GM19043 (cell line): ENCODE results near the gene HES1.
"Not testable (repeated sequence)": the region's sequence is repeated elsewhere in the genome, so short reads cannot be mapped to it uniquely, and the experiment has no call there.

Experiments
- ATAC-seq: cut with Tn5 transposase; IDR thresholded peaks from one replicate; pipeline ENCODE4 v1.9.1; 2021; ENCODE audit warnings: low read depth; ENCODE audit not compliant: unreplicated experiment

HES1 gene, protein sequence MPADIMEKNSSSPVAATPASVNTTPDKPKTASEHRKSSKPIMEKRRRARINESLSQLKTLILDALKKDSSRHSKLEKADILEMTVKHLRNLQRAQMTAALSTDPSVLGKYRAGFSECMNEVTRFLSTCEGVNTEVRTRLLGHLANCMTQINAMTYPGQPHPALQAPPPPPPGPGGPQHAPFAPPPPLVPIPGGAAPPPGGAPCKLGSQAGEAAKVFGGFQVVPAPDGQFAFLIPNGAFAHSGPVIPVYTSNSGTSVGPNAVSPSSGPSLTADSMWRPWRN

DNA sequence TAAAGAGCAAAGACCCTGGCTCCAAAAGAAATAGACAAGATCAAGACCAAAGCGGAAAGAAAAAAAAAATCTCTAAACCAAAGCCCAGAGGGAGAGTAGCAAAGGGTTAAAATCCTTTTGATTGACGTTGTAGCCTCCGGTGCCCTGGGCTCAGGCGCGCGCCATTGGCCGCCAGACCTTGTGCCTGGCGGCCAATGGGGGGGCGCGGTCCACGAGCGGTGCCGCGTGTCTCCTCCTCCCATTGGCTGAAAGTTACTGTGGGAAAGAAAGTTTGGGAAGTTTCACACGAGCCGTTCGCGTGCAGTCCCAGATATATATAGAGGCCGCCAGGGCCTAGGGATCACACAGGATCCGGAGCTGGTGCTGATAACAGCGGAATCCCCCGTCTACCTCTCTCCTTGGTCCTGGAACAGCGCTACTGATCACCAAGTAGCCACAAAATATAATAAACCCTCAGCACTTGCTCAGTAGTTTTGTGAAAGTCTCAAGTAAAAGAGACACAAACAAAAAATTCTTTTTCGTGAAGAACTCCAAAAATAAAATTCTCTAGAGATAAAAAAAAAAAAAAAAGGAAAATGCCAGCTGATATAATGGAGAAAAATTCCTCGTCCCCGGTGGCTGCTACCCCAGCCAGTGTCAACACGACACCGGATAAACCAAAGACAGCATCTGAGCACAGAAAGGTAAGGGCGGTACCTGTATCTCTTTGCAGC, at the start of gene HES1:
TSS of gene HES1 (plus strand) at position 343 of the 713 bp plus-strand sequence. CDS start at position 576, 233 bp downstream.
- ATAC-seq, result no peak

DNA sequence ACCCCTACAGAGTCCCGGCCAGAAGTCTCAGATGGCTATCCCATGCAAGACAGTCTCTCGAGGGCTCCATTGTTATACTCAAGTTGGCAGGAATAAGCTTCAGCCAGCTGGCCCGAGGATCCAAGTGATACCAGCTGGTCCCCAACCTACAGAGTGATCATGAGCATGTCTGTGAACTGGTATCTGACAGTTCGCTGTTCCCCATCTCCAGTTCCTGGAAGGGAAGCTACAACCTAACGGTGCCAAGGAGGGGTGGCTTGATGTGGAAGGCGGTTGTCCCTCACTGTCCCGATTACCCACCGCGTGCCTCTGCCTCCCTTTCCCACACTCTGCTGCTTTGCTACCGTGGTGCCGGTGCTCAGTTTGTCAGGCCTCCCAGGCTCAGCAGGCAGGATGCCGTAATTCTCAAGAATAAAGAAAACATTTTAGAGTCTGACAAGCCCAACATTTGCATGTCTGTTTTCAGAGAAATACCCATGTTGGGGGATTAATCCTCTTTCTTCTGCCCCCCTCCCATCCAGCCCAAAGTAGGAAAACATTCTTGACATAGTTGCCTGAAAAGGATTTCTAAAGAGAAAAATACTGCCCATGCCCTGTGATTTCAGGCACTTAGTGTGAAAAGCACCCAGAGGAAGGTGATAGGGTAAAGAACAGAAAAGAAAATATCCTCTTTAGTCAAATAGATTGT, 49.4 kb upstream of the HES1 start:
- no peak for ATAC-seq

DNA sequence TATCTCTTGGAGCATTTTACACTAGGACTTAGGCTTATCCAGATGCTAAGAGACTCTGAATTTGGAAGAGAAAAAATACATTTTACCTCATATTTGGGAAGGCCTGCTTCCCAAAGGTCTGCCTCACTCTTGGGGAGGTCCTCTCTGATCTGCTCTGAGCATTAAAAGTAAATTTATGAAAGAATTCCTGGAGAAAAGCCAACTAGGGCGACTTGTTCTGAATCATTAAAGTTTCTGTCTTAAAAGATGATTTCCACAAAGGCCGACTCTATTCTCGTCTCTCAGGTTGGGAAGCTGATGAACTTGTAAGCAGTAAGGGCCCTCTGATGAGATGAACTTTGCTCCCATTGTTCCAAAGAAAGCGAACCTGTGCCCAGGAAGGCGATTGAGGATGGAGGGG, 48.7 kb upstream of the HES1 start:
- no peak for ATAC-seq

DNA sequence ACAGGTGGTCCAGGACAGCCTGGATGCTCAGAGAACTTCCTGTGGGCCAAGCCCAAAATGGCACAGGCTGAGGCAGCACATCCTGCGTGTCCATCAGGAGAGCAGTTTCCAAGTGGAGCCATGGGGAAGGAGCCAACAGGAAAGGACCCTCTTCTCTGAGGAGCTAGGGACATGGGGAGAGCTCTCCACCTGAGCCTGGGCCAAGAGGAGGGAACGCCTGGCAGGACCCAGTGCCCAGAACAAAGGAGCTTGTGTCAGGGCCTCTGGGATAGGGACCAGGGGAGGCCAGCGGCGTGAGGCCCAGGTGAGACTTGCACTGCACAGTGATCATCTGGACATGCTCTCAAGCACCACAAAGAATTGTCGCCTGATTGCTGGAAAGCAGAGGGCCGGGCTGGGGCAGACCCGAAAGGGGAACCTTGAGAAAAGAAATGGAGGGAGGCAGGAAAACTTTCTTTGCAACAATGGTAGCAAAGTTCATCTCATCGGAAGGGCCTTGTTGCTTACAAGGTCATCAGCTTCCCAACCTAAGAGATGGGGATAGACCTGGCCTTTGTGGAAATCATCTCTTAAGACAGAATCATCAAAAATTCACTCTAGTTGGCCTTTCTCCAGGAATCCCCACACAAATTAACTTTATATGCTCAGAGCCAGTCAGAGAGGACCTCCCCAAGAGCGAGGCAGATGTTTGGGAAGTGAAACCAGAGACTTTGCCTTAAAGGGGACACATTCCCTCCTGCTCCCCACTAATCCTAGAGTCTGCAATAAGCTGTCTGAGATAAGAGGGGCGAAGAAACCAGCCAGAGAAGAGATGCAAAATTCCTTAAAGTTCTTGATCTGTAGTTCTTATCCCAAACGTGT, 47.7 kb upstream of the HES1 start:
- no peak for ATAC-seq

DNA sequence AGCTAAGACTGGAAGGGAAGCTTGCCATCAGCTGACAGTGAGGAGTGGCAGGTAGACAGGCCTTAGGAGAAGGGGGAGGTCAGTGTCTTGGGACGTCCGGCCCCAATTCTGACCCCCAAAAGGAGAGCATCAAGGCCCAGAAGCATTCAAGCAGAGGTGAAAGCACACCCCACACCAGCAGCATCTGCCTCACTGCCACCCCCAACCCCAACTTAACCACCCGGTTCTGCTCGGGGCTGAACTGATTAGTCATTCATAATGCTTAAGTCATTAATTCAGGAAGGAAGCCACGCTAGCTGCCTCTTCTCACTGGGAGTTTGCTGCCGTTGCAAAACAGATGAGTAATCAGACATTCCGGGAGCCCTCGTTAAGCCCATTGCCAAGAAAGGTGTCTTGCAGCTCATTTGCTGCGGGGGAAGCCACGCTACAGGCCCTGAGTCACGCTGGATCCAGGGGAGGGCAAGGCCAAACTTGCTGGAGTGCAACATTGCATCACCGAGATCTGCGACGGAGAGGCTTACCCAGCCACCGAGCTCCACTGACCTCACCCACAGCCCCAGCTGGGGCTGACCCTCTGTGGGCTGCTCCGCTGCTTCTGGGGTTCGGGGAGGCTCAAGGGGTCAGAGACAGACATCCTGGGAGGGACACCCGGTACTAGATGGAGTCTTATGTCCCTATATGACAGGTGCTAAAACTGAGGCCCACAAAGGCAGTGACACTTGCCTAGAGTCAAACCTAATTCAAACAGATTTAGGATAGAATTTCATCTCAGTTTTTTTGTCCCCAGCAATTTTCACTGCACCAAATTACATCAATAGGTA, 46.4 kb upstream of the HES1 start:
- peak; percentile 71 for ATAC-seq

DNA sequence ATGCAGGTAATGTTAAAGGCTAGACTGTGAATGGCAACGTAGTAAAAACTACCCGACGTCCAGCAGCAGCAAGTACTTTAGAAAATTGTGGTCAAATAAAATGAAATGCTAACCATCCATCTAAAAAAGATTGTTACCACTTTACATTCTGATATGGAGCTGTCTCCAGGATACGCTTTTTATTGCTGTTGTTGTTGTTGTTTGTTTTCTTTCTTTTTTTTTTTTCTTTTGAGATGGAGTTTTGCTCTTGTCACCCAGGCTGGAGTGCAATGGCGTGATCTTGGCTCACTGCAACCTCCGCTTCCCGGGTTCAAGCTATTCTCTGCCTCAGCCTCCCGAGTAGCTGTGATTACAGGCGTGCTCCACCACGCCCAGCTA, 45.8 kb upstream of the HES1 start:
- ATAC-seq, result not testable (repeated sequence)

DNA sequence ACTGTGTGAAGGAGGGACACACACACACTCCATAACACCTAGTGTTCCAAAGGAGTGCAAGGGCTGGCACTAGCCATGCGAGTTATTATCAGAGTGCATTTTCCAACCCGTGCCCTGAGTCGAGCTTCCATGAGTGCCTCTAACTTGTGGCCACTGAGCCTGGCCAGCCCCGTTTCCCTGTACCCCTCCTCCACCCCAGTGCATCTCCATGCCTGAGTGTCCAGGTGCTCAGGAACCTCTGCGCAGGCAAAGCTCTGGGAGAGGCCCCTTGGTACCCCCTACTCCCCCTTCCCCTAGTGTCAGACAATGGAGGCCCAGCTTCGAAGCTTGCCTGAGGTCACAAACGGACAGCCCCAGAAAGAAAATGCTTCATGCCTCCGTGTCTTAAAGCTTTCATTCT, 45.2 kb upstream of the HES1 start:
- no peak for ATAC-seq

DNA sequence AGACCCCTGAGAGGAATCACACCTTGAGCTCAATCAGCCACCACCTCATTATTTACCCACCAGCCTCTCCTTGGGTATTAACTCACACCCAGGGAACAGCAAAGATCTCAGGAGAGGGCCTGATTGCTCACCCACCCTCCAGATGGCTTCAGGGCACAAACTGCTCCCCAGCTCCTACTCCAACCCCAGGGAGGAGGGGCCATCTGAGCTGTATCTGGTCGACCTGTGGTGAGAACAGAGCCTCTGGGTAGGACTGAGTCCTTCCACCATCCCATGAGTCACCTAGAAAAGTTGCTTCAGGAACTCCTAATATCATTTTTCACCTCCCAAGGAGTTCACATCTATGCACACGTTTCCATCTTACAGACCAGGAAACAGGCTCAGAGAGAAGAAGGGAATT, 44.8 kb upstream of the HES1 start:
- ATAC-seq, result no peak

DNA sequence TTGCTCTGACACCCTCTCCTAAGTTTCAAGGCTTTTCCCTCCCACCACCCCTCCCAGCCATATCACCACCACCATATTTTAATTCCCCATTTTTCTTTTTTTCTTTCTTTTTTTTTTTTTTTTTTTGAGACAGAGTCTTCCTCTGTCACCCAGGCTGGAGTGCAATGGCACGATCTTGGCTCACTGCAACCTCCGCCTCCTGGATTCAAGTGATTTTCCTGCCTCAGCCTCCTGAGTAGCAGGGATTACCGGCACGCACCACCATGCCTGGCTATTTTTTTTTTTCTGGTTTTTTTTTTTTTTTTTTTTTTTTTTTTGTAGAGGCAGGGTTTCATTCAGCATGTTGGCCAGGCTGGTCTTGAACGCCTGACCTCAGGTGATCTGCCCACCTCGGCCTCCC, 44.1 kb upstream of the HES1 start:
- not testable (repeated sequence) for ATAC-seq

DNA sequence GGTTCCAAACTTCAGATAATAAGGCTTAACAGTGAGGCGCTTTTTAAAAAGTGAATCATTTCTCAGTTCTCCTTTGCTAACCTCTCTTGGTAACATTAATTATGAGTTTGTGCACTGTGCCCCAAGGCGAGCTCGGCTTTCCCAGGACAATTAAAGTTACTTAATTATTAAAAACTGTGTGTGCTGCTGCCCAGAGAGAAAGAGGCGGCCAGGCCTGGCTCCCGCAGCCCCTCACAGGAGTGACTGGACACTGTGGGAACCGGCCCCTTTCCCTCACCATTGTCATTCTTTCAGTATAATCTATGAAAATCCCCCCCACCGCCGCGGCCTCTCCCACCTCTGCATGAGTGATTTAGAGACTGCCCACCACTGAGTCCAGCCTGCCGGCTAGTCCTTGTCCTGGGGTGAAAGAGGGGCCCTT, 43.1 kb upstream of the HES1 start:
- no peak for ATAC-seq

DNA sequence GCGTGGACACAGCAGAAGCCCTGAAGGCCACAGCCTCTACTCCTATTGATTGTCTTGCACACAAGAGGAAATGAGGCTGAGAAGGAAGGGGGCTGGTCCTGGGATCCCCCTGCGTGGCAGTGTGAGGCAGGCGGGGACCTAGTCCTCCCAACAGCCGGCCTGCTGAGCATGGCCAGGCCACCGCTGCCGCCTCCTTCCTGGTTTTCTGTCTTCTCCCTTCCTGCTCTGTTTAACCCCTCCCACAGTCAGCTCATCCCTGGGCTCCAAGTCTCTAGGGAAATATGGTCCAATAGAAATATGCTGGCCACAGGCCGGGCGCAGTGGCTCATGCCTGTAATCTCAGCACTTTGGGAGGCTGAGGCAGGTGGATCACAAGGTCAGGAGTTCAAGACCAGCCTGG, 42.1 kb upstream of the HES1 start:
- ATAC-seq, result no peak

DNA sequence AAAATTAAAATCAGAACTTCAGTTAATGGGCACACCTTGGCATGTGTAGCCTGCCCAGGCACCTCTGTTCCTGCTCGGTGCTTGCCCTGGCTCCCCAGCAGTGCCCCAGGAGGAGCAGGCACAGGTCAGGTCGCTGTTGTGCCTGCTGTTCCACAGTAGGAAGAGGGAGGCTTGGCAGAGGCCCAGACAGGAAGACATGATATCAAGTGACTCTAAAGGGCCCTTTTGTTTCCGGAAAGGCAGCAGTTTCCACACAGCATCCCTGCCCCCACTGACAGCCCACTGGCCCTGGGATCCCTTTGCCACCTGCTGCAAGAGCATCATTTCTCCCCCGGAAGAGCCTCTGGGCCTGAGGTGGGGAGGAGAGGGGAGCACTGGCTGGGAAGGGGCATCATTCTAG, 40.5 kb upstream of the HES1 start:
- ATAC-seq, result no peak

DNA sequence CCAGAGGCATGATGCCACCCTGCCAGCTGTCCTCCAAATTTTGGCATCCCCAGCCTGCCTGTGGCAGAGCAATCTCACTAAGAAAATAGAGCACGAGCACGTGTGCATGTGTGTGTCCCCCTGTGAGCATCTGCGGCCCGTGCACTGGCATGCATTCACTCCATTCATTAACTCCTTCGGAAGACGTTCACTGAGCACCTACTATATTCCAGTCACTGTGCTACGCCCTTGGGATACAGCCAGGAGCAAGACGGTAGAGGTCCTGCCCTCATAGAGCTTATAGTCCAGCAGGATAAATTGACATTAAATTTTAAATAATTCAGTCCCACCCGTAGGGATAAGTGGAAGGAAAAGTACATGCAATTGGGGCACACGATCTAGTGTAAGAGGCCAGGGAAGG, 40.0 kb upstream of the HES1 start:
- no peak for ATAC-seq

DNA sequence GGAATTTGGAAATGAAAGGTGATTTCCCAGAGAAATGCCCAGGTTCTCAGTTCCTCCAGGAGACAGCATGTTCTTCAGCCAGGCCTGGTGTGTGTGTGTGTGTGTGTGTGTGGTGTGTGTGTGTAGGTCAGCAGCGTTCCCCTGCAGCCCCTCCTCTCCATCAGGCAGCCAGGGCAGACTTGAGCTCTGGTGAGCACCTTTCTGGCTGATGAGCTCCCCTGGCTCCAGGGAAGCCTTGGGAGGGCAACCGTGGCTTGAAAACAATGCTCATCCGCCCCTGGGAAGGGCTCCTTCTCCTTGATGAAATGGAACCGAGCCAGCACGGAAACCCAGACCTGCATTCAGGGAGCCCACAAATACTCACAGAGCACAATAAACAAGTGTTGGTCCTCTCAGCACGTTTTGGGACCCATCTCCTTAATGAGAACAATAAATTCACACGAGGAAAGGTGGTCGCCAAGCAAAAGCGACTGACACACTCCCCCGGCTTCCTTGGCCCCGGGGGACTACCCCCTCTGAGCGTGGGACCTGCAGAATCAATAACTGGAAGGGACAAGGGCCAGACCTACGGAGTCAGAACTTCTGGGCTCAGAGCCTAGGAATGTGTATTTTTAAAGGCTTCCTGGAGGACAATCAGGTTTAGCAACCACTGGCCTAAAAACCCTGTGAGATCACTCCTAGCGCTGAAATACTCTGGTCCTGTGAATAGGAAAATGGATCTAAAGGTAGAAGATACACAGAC, 38.6 kb upstream of the HES1 start:
- no peak for ATAC-seq

DNA sequence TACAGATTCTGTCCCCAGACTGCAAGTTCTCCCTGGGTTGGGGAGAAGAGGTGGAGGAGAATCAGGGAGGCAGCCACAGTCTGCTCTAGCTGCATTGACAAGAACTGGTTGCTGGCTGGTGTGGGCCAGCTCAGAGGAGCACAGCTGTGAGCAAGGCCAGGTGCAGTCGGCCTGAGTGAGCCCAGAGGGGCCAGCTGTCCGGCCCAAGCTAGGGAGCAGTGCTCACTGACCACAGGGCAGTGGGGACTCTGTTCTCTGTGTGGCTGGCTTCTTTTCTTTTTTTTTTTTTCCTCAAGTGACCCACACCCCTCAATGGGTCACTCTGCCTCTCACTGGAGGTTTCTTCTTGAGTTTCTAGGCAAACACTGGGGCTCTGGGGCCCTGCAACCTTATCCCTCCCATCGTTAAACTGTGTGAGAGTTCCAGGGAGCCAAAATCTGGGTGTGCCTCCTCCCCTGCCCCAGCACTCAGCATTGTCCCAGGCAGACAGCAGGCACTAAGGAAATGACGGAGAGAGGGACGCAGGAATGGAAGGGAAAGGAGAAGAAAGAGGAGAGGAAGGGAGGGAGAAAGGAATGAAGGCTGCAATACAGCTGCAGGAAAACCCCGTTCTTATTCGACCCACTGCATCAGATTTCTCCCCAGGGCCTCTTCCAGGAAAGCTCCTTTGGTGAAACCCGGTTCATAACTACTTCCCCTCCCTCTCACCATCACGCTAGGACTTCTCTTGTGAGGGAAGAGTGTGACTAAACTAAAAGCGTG, 37.7 kb upstream of the HES1 start:
- no peak for ATAC-seq

DNA sequence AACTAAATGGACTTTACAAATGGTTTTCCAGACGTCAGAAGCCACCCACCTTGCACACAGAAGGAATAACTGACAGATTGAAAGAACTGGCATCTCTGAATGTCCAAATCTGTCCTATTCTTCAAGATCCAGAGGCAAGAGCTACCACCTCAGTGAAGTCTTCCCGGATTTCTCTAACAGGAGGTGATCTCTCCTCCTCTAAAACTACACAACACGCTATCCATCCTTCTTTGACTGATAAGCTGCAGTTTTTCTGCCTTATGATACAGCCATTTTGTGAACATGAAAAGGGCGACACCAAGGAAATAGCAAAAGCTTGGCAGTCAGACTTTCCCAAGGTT, 37.1 kb upstream of the HES1 start:
- ATAC-seq, result no peak

DNA sequence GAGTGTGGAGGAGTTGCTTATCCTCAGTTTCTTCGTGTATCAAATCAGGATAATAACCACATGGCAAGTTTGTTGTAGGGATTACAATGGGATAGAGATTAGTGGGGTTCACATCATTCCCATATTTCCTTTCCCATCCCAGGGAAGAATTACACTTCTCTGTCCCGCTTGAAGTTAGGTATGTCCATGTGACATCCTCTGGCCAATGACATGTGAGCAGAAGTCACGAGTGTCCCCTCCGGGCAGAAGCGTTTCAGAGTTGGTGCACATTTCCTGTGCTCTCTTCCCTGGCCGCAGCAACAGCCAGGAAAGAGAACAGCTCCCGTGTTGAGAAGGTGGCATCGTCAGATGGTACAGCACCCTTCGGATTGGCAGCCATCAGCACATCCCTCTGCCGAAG, 36.7 kb upstream of the HES1 start:
- no peak for ATAC-seq

DNA sequence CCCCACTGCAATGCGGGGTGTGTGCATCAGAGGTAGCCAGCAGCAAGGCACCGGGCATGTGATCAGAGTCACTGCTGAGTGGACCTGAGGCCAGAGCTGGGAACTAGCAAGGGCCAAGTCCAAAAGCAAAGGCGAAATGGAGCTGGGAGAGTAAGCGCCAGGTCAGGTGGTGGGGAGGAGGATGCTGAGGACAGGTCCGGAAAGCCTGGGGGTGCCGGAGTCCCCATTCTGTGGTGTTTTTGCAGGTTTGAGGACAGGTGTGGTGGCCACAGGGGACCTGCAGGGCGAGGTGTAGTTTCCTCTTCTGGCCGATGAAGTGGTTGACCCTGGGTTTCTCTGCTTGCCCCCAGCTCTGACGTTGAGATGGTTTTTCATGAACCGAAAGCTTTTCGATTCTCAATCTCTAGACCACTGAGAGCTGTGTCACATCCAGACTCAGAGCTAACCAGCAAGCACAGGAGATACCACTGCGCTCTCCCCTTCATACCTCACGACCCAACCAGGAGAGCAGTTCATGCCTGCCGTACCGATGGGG, 35.0 kb upstream of the HES1 start:
- peak; percentile 79 for ATAC-seq
